ENCODE data around the gene NKX6-2. TPM values are rescaled to one million over a fixed set of nuclear protein-coding genes. Genes with fewer than 3 reads are reported as not detected.
A peak's percentile ranks its signal among the peaks of the same experiment; 100 is the strongest.

The NKX6-2 gene
- total RNA-seq, 2 experiments from 2014 or later, result not detected

DNA sequence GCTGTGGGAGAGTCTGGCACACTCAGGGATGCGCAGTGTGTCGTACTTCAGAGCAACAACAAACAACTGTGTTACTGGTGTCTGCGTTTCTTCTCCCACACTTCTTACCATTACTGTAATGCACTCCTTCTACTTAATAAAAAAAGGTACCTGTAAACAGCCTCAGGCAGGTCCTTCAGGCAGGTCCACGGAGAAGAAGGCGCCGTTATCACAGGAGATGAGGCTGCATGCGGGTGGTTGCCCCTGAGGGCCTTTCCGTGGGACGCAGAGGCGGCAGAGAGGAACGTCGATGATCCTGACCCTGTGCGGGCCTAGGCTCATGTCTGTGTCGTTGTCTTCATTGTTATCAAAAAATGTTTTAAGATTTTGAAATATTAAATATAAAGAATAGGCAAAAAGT is 29.4 kb downstream of the NKX6-2 start:
- peaks cover 4% of the 10 kb centered on the region for H3K4me1 Mint-ChIP-seq
- H3K36me3 Mint-ChIP-seq (ENCODE audit: low read depth), result peaks cover 20% of the 10 kb centered on the region
- H3K9me3 Mint-ChIP-seq (ENCODE audit: low read depth), result peaks cover 7% of the 10 kb centered on the region
- intact Hi-C loops (cut with DNase I, micrococcal nuclease), result no loop called here
- CTCF ChIA-PET, result interaction anchor here (0.6 kb wide), 1 partner anchor 80 kb away, joined by 4 read pairs; no protein-coding TSS in a partner anchor
- DNase-seq (no peak), ATAC-seq (no peak)
- no peak overlapping the region for H3K4me3 Mint-ChIP-seq
- no peaks in the 10 kb centered on the region for H3K27me3 Mint-ChIP-seq
- no peak overlapping the region for H3K27ac Mint-ChIP-seq
- POLR2A ChIA-PET, result no interaction called here

DNA sequence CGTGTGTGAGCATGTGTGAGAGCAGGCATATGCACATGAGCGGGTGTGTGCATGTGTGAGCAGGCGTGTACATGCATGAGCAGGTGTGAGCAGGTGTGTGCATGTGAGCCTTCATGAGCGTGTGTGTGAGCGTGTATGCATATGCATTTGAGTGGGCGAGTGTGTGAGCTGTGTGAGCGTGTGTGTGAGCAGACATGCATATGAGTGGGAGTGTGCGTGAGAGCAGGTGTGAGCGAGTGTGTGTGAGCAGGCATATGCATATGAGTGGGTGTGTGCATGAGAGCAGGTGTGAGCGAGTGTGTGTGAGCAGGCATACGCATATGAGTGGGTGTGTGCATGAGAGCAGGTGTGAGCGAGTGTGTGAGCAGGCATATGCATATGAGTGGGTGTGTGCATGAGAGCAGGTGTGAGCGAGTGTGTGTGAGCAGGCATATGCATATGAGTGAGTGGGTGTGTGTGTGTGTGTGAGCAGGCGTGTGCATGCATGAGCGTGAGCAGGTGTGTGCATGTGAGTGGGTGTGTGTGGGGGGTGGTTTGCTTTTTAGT is 30.7 kb downstream of the NKX6-2 start:
- Mint-ChIP-seq H3K27ac (no peak overlapping the region), H3K4me1 (no peaks in the 10 kb centered on the region), H3K27me3 (no peaks in the 10 kb centered on the region), H3K4me3 (no peak overlapping the region), H3K9me3 (ENCODE audit: low read depth) (peaks cover 7% of the 10 kb centered on the region), H3K36me3 (ENCODE audit: low read depth) (peaks cover 20% of the 10 kb centered on the region)
- ATAC-seq (no peak), DNase-seq (no peak)
- POLR2A ChIA-PET, result no interaction called here
- intact Hi-C loops (cut with DNase I, micrococcal nuclease), result no loop called here
- CTCF ChIA-PET, result no interaction called here

DNA sequence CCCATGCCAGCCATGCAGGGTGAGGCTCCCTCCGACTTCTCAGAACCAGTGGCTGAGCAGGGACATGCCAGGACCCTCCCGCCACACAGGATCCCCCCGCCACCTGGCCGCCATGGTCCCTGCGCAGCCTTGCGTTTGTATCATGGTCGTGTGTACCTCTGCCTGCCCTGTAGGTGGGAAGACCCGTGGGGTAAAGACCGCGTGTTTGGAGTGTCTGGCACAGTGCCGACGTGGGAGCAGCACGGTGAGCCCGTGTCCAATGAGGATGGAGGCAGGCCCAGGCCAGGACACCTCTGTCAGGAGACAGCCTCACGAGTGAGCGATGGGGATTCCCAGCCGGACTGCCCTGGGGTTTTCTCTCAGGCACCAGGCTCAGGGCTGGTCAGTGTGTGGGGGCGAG is 31.9 kb downstream of the NKX6-2 start:
- Mint-ChIP-seq H3K9me3 (ENCODE audit: low read depth) (peaks cover 7% of the 10 kb centered on the region), H3K4me3 (no peak overlapping the region), H3K4me1 (no peaks in the 10 kb centered on the region), H3K36me3 (ENCODE audit: low read depth) (peaks cover 20% of the 10 kb centered on the region), H3K27ac (no peak overlapping the region), H3K27me3 (no peaks in the 10 kb centered on the region)
- DNase-seq, result no peak
- intact Hi-C loops (cut with DNase I, micrococcal nuclease), result no loop called here
- ChIA-PET CTCF (no interaction called here), POLR2A (no interaction called here)
- ATAC-seq, result no peak

DNA sequence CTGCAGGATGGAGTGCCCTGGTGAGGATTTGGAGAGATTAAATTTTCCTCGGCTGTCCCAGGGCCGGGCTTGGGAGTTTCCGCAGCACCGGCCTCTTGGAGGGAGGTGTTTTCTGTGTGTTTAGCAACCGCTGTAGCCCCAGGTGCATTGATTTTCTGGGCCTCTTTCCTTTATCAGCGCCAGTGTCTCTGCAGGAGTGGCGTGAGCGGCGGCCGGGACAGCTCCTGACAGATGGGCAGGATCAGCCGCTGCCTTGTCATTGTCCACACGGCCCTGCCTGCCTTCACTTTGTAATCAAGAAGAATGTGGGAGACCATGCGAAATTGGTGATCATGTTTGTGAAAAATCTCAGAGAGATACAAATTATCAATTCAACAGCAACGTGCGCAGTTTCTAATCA is 32.4 kb downstream of the NKX6-2 start:
- no peak for ATAC-seq
- H3K27me3 Mint-ChIP-seq, result no peaks in the 10 kb centered on the region
- peaks cover 7% of the 10 kb centered on the region for H3K9me3 Mint-ChIP-seq (ENCODE audit: low read depth)
- H3K4me1 Mint-ChIP-seq, result no peaks in the 10 kb centered on the region
- CTCF ChIA-PET, result no interaction called here
- no peak for DNase-seq
- no peak overlapping the region for H3K27ac Mint-ChIP-seq
- H3K4me3 Mint-ChIP-seq, result no peak overlapping the region
- peaks cover 20% of the 10 kb centered on the region for H3K36me3 Mint-ChIP-seq (ENCODE audit: low read depth)
- POLR2A ChIA-PET, result no interaction called here
- intact Hi-C loops (cut with DNase I, micrococcal nuclease), result no loop called here

DNA sequence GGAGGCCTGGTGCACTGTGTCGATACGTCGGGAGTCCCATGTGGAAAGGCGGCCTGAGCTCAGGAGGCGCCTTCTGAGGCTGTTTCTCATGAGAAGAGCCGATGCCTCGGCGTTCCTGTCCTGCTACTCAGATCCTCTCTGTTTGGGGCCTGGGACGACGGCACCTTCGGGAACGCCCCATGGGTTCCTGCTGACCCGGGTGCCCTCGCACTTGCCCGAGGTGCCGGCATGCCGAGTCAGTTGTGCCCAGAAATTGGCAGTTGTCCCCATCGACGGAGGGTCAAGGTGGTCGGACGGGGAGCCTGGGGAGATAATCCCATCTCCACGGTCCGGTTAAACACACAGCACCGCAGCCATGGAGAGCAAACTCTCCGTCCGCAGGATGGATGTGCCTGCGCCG is 33.0 kb downstream of the NKX6-2 start:
- POLR2A ChIA-PET, result no interaction called here

DNA sequence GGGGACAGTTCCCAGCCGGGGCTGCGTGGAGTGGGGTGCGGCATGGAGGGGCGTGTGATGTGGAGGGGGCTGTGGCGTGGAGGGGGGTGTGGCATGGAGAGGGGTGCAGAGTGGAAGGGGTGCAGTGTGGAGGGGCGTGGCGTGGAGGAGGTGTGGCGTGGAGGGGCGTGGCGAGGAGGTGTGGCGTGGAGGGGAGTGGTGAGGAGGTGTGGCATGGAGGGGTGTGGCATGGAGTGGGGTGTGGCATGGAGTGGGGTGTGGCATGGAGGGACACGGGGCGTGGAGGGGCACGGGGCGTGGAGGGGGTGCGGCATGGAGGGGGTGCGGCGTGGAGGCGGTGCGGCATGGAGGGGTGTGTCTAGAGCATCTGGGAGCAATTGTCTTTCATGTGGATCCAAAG is 33.6 kb downstream of the NKX6-2 start:
- no peak overlapping the region for H3K4me3 Mint-ChIP-seq
- H3K9me3 Mint-ChIP-seq (ENCODE audit: low read depth), result peaks cover 7% of the 10 kb centered on the region
- no peaks in the 10 kb centered on the region for H3K4me1 Mint-ChIP-seq
- POLR2A ChIA-PET, result no interaction called here
- no peak overlapping the region for H3K27ac Mint-ChIP-seq
- H3K36me3 Mint-ChIP-seq (ENCODE audit: low read depth), result peaks cover 19% of the 10 kb centered on the region
- intact Hi-C loops (cut with DNase I, micrococcal nuclease), result no loop called here
- H3K27me3 Mint-ChIP-seq, result no peaks in the 10 kb centered on the region
- CTCF ChIA-PET, result no interaction called here
- ATAC-seq (no peak), DNase-seq (peak; percentile 12)

More for the DNA sequence above, 33.0 kb downstream of the NKX6-2 start:
- H3K4me3 Mint-ChIP-seq, result no peak overlapping the region
- peaks cover 20% of the 10 kb centered on the region for H3K36me3 Mint-ChIP-seq (ENCODE audit: low read depth)
- H3K27me3 Mint-ChIP-seq, result no peaks in the 10 kb centered on the region
- ATAC-seq, result no peak
- no peaks in the 10 kb centered on the region for H3K4me1 Mint-ChIP-seq
- DNase-seq, result no peak
- peaks cover 7% of the 10 kb centered on the region for H3K9me3 Mint-ChIP-seq (ENCODE audit: low read depth)
- no peak overlapping the region for H3K27ac Mint-ChIP-seq
- CTCF ChIA-PET, result no interaction called here
- intact Hi-C loops (cut with DNase I, micrococcal nuclease), result no loop called here

DNA sequence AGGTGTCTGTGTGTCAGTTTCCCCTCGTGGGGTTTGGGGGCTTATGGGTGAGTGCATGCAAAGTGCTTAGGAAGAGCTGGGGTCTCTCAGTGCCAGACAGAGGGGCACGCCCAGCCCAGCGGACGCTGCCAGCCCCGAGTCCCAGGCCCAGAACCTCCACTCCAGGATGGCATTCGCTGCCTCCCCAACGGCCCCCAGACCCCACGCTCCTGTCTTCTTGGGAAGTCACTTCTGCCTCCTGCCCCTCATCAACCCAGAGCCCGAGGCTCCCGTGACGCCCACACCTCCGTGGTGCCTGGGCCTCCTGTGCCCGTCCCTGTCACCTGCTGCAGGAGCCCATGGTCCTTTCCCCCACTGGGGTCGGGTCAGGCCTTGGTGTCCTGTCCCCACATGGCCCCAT is 35.0 kb downstream of the NKX6-2 start:
- no peaks in the 10 kb centered on the region for H3K4me1 Mint-ChIP-seq
- H3K27ac Mint-ChIP-seq, result no peak overlapping the region
- POLR2A ChIA-PET, result no interaction called here
- peaks cover 7% of the 10 kb centered on the region for H3K9me3 Mint-ChIP-seq (ENCODE audit: low read depth)
- ATAC-seq, result no peak
- peaks cover 11% of the 10 kb centered on the region for H3K36me3 Mint-ChIP-seq (ENCODE audit: low read depth)
- H3K27me3 Mint-ChIP-seq, result no peaks in the 10 kb centered on the region
- H3K4me3 Mint-ChIP-seq, result no peak overlapping the region
- no peak for DNase-seq
- CTCF ChIA-PET, result no interaction called here
- intact Hi-C loops (cut with DNase I, micrococcal nuclease), result no loop called here

DNA sequence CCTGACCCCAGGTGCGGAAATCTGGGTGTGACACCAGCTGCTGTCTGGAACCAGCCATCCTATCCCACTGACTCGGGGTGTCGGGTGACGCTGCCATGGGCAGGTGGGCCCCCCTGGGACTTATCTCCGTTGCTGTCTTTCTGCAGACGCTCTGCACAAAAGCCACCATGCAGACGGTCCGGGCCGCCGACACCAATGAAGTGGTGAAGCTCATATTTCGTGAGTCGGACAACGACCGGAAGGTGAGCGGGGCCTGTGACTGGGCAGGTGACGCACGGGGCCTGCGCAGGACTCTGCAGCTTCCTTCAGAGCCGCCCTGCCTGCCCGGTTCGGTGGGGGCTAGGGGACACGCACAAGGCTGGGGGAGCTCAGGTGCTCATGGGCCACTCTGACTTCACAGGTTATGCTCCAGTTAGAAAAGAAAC is 36.6 kb downstream of the NKX6-2 start:
- Mint-ChIP-seq H3K27ac (no peak overlapping the region), H3K36me3 (ENCODE audit: low read depth) (peaks cover 2% of the 10 kb centered on the region), H3K27me3 (no peaks in the 10 kb centered on the region), H3K9me3 (ENCODE audit: low read depth) (no peaks in the 10 kb centered on the region), H3K4me1 (no peaks in the 10 kb centered on the region), H3K4me3 (no peak overlapping the region)
- CTCF ChIA-PET, result interaction anchor here (0.6 kb wide), 1 partner anchor 16 kb away, joined by 3 read pairs; no protein-coding TSS in a partner anchor
- intact Hi-C loops (cut with DNase I, micrococcal nuclease), result no loop called here
- ATAC-seq (no peak), DNase-seq (no peak)
- POLR2A ChIA-PET, result no interaction called here

DNA sequence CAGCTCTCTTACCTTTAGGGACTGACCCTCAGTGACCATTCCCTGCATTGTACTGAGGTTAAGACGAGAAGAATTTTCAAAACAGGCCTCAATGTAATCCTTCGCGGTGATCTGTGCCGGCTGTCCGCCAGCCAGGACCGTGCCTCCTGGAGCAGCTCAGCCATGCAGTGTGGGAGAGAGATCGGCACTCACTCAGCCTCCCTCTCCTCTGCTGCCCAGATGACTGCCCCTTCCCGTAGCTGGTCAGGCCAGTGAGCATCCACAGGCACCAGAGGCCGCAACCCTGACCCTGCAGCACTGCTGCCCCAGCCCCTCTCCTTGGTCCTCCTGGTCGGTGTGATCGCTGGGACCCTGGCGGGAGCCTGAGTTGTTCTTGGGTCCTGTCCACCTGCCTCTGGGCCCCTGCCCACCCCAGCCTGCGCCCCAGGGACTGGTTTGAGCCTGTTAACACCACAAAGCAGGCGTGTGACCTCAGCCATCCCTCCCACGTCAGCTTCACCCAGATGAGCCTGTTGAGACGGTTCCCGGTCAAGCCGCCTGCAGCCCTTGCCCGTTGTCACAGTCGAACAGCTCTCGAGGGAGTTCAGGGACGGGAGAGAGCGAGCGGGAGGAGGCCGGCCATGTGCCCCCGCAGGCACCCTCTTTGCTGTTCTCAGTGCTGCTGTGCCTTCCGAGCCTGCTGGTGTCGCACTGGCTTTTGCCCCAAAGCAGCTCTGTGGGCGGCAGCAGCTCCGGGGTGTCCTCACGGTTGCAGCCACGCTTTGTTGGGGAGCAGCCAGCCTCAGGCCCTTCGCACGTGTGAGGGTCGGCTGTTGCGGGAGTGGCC is 37.2 kb downstream of the NKX6-2 start:
- no peaks in the 10 kb centered on the region for H3K4me1 Mint-ChIP-seq
- intact Hi-C loops (cut with DNase I, micrococcal nuclease), result no loop called here
- no peak for ATAC-seq

DNA sequence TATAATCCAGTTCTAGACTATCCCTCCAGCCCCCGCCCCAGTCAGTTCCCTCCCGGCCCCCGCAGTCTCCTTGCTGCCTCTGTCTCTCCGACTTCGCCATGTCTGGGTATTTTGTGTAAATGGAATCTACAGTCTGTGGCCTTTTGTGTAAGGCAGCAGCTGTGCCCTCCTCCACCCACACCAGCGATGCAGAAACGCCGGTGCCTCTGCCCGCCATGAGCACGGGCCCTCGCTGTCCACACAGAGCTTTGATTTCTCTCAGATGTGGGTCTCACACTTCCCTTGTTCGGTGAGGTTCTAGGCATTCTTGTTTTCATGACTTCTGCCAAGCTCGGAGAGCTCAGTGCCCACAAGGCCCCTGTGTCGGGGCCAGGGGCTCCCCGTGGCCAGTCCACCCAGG is 37.8 kb downstream of the NKX6-2 start:
- POLR2A ChIA-PET, result no interaction called here
- no peaks in the 10 kb centered on the region for H3K27me3 Mint-ChIP-seq
- H3K4me3 Mint-ChIP-seq, result no peak overlapping the region
- no peak for DNase-seq
- CTCF ChIA-PET, result no interaction called here
- H3K27ac Mint-ChIP-seq, result no peak overlapping the region
- ATAC-seq, result no peak
- H3K36me3 Mint-ChIP-seq (ENCODE audit: low read depth), result no peaks in the 10 kb centered on the region
- no peaks in the 10 kb centered on the region for H3K9me3 Mint-ChIP-seq (ENCODE audit: low read depth)
- intact Hi-C loops (cut with DNase I, micrococcal nuclease), result no loop called here
- H3K4me1 Mint-ChIP-seq, result no peaks in the 10 kb centered on the region

More for the DNA sequence above, 37.2 kb downstream of the NKX6-2 start:
- H3K27me3 Mint-ChIP-seq, result no peaks in the 10 kb centered on the region
- ChIA-PET CTCF (interaction anchor here (0.6 kb wide), 1 partner anchor 15 kb away, joined by 3 read pairs; no protein-coding TSS in a partner anchor), POLR2A (no interaction called here)
- no peak for DNase-seq
- peaks cover 2% of the 10 kb centered on the region for H3K36me3 Mint-ChIP-seq (ENCODE audit: low read depth)
- no peak overlapping the region for H3K4me3 Mint-ChIP-seq
- no peaks in the 10 kb centered on the region for H3K9me3 Mint-ChIP-seq (ENCODE audit: low read depth)
- no peak overlapping the region for H3K27ac Mint-ChIP-seq

DNA sequence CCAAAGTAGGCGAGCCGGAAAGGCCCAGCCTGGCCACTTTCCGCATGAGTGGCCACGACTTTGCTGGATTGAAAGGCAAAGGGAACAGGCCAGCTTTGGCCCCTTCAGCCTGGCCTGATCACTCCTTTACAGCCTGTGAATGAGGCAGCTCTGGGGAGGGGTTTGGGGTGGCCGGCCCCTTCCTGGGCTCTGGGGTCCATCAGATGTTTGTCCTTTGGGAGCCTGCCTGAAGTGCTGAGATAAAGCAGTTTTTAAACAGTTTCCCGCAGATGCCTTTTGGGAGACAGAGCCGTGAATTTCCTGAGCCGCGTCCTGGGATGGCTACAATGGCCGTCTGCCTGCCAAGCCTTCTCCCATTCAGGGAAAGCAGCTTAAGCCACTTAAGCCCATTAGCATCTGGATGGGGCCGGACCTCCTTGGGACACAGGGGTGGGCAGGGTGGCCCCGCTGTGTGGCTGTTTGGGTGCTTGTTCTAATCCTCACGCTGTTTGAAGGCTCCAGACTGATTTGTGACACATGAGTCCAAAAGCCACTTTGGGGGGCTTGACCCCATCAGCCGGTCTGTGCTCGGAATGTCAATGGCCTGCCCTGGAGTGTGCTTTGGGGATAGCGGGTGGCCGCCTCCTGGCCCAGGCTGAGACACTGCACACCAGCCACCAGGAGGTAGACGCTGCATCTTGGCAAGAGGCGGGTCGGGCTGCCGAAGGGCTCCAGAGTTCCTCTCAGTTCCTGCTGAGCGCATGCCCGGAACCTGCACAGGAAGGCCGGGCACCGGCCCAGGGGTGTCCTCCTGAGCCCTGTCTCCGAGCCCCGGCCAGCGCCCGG is 38.9 kb downstream of the NKX6-2 start:
- ChIA-PET CTCF (no interaction called here), POLR2A (no interaction called here)
- Mint-ChIP-seq H3K36me3 (ENCODE audit: low read depth) (no peaks in the 10 kb centered on the region), H3K27me3 (no peaks in the 10 kb centered on the region), H3K27ac (no peak overlapping the region), H3K4me3 (no peak overlapping the region), H3K4me1 (no peaks in the 10 kb centered on the region), H3K9me3 (ENCODE audit: low read depth) (no peaks in the 10 kb centered on the region)
- no peak for ATAC-seq
- intact Hi-C loops (cut with DNase I, micrococcal nuclease), result no loop called here
- DNase-seq, result no peak

DNA sequence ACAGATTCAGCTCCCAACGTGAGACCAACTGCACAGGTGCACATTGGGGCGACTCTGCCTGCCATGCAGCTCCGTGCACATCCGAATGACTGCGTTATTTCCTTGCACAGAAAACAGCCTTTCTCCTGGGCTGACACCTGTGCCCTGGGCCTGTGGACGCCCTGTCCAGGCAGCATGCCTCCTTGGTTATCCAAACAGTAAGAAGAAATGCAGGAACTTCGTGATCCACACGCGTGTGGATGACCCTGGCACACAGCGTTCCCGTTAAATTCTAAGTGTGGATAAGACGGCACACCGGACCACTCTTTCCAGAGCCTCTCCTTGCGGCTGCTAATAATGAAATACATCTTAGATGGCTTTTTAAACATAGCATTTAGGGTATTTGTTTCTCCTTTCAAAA is 39.6 kb downstream of the NKX6-2 start:
- Mint-ChIP-seq H3K4me3 (no peak overlapping the region), H3K36me3 (ENCODE audit: low read depth) (no peaks in the 10 kb centered on the region), H3K9me3 (ENCODE audit: low read depth) (no peaks in the 10 kb centered on the region), H3K27me3 (no peaks in the 10 kb centered on the region), H3K4me1 (no peaks in the 10 kb centered on the region), H3K27ac (no peak overlapping the region)
- CTCF ChIA-PET, result no interaction called here
- intact Hi-C loops (cut with DNase I, micrococcal nuclease), result no loop called here
- POLR2A ChIA-PET, result no interaction called here
- DNase-seq, result no peak
- ATAC-seq, result no peak

Measured in activated CD4-positive, alpha-beta T cell treated with anti-CD3 and anti-CD28 coated beads for 36 hours (primary cell).